ENCODE data around the gene CACNA1B. TPM values are rescaled to one million over a fixed set of nuclear protein-coding genes. Genes with fewer than 3 reads are reported as not detected.

CACNA1B gene
- total RNA-seq, 1 experiment from 2014 or later, result 1.7 TPM

DNA sequence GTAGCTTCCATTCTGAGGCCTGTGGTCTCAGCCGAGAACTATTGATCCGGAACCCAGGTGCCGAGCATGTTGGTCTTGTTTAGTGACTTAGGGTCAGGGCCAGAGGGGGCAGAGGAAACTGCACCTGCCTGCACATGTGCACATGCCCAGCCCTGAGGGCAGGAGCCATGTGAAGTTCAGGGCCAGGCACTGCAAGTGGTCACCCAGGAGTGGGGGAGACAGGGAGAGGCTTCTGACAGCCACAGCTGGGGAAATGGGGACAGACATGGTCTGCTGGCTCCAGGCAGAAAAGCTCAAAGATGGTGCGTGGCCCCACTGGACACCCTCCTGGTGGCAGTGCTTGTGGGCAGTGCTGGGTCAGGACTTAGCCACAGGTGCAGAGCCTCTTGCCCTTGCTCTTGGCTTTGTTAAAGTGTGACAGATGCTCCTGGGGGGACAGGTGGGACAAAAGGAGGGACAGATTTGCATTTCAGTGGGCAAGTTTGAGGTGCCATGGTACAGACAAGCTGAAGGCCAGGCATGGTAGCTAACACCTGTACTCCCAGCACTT lies 134.4 kb downstream of the CACNA1B start:
- no peaks in the 10 kb centered on the region for H3K36me3 ChIP-seq (ENCODE audit: control insufficient read depth in 1 of 2, insufficient read depth in 2 of 2, low read length in 2 of 2)
- no peaks in the 10 kb centered on the region for H3K9me3 ChIP-seq (ENCODE audit: control insufficient read depth in 1 of 2, insufficient read depth in 1 of 2, low read depth in 1 of 2, low read length in 2 of 2)
- no peak overlapping the region for H3K4me3 ChIP-seq (replicated peaks in 1 of 2; ENCODE audit: low read depth in 1 of 2, low read length in 2 of 2)
- no peak overlapping the region for H3K4me2 ChIP-seq (ENCODE audit: low read length)
- no peaks in the 10 kb centered on the region for H4K20me1 ChIP-seq (ENCODE audit: insufficient read depth)
- ChIA-PET POLR2A (no interaction called here), RAD21 (ENCODE audit: low non-redundant PET in 1 of 2, low total read pairs in 2 of 2, uncharacterized antibody in 2 of 2, unreplicated experiment in 2 of 2) (no interaction called here), CTCF (no interaction called here)
- DNase-seq (ENCODE audit: low read depth, low spot score) (no peak), ATAC-seq (no peak)
- intact Hi-C loops (cut with micrococcal nuclease), result no loop called here
- no peaks in the 10 kb centered on the region for H3K79me2 ChIP-seq (ENCODE audit: insufficient read depth, low read length)
- H3K9me2 ChIP-seq (ENCODE audit: insufficient read depth), result no peaks in the 10 kb centered on the region
- no peaks in the 10 kb centered on the region for H3K4me1 ChIP-seq (ENCODE audit: control insufficient read depth in 1 of 2, insufficient read depth in 2 of 2, low read length in 2 of 2)
- H2AFZ ChIP-seq (ENCODE audit: low read depth, low read length, poor library complexity, severe bottlenecking), result no peak overlapping the region
- H3K9ac ChIP-seq (ENCODE audit: low read length), result no peak overlapping the region
- no peaks in the 10 kb centered on the region; the same call in 1 of the 2 replicates for H3K27me3 ChIP-seq (ENCODE audit: insufficient read depth, low read length)
- TF ChIP-seq YY1 (IDR thresholded peaks at IDR 0.05; ENCODE audit: extremely low read depth, insufficient replicate concordance, low read depth, low read length) (no peak), RAD21 (IDR thresholded peaks at IDR 0.05; ENCODE audit: low read depth) (no peak), ZFX (IDR thresholded peaks at IDR 0.05) (no peak), ELF1 (IDR thresholded peaks at IDR 0.05; ENCODE audit: borderline replicate concordance, low read depth) (no peak), FOSL1 (IDR thresholded peaks at IDR 0.05; ENCODE audit: low read depth) (no peak), CEBPB (IDR thresholded peaks at IDR 0.05; ENCODE audit: low read depth) (no peak), SIN3A (IDR thresholded peaks at IDR 0.05; ENCODE audit: low read depth) (no peak), POLR2AphosphoS5 (IDR thresholded peaks at IDR 0.05; ENCODE audit: low read depth, low read length) (no peak), ZNF274 (IDR thresholded peaks at IDR 0.05; ENCODE audit: low read depth, low read length) (no peak), EZH2phosphoT487 (IDR thresholded peaks at IDR 0.05; ENCODE audit: borderline replicate concordance) (no peak), TCF7L2 (IDR thresholded peaks at IDR 0.05; ENCODE audit: borderline replicate concordance, extremely low read depth, insufficient read depth, insufficient read length) (no peak)
- TF ChIP-seq, protein P1, sequence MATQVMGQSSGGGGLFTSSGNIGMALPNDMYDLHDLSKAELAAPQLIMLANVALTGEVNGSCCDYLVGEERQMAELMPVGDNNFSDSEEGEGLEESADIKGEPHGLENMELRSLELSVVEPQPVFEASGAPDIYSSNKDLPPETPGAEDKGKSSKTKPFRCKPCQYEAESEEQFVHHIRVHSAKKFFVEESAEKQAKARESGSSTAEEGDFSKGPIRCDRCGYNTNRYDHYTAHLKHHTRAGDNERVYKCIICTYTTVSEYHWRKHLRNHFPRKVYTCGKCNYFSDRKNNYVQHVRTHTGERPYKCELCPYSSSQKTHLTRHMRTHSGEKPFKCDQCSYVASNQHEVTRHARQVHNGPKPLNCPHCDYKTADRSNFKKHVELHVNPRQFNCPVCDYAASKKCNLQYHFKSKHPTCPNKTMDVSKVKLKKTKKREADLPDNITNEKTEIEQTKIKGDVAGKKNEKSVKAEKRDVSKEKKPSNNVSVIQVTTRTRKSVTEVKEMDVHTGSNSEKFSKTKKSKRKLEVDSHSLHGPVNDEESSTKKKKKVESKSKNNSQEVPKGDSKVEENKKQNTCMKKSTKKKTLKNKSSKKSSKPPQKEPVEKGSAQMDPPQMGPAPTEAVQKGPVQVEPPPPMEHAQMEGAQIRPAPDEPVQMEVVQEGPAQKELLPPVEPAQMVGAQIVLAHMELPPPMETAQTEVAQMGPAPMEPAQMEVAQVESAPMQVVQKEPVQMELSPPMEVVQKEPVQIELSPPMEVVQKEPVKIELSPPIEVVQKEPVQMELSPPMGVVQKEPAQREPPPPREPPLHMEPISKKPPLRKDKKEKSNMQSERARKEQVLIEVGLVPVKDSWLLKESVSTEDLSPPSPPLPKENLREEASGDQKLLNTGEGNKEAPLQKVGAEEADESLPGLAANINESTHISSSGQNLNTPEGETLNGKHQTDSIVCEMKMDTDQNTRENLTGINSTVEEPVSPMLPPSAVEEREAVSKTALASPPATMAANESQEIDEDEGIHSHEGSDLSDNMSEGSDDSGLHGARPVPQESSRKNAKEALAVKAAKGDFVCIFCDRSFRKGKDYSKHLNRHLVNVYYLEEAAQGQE (IDR thresholded peaks at IDR 0.05; ENCODE audit: low read depth), result no peak
- BruUV-seq (replicated peaks), result no TSS peak
- no peak overlapping the region for H3K27ac ChIP-seq (ENCODE audit: low read depth, low read length)
